Inferior parietal cortex (tissue), 1 donor: ENCODE data around the gene SRPK2.

Experiments
- DNase-seq: peaks from one replicate; pipeline ENCODE4 v3.0.0-alpha.2; 2016; ENCODE audit errors: extremely low spot score

The SRPK2 gene

GRCh38 chr7:105097619-105098018 is 291.1 kb downstream of the SRPK2 start:
- no peak for DNase-seq

- DNase-seq = no peak
Measured at GRCh38 chr7:105096306-105096705, 292.4 kb downstream of the SRPK2 start.

- DNase-seq = no peak
Measured at GRCh38 chr7:105094966-105095365, 293.8 kb downstream of the SRPK2 start.

GRCh38 chr7:105088456-105088855 is 300.3 kb downstream of the SRPK2 start:
- DNase-seq = no peak

- DNase-seq = no peak
Measured at GRCh38 chr7:105087981-105088380, 300.7 kb downstream of the SRPK2 start.

- DNase-seq = no peak
Measured at GRCh38 chr7:105086850-105087249, 301.9 kb downstream of the SRPK2 start.

GRCh38 chr7:105084581-105084980 is 304.1 kb downstream of the SRPK2 start:
- no peak for DNase-seq

- DNase-seq = no peak
Measured at GRCh38 chr7:105079348-105079747, 309.4 kb downstream of the SRPK2 start.

- no peak for DNase-seq
Measured at GRCh38 chr7:105073143-105073542, 315.6 kb downstream of the SRPK2 start.

- DNase-seq = no peak
Measured at GRCh38 chr7:105068886-105069285, 319.8 kb downstream of the SRPK2 start.

GRCh38 chr7:105067691-105068090 is 321.0 kb downstream of the SRPK2 start:
- no peak for DNase-seq
